ENCODE results near the gene KCNJ3.

KCNJ3 gene

DNA sequence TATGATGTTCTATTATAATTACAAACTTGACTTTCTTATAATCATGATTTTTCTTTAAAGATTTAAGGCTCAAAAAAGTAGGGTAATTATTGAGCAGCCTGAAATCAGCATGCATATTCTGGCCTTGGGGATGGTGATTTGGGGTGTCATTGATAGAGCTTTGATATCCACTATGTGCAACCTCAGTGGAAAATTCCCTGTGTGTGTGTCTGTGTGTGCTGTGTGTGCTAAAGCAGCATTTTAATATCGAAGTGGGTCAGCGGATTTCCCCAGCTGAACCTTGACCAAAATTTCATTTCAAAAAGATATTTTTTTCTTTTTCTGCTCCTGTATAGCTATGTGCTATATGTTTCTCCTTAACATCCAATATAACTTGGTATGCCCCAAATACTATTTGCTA, 11.6 kb downstream of the KCNJ3 start:
- Histone ChIP-seq H3K4ac (ENCODE audit: low read length) (no peak overlapping the region), H2AFZ (ENCODE audit: low read length) (no peak overlapping the region), H3K9me3 (replicated peaks in 1 of 2; ENCODE audit: control insufficient read depth in 2 of 2, insufficient read depth in 1 of 2, low read depth in 1 of 2, low read length in 2 of 2) (no peaks in the 10 kb centered on the region), H3K9ac (ENCODE audit: low read depth, low read length, poor library complexity) (no peak overlapping the region), H2BK120ac (ENCODE audit: low read depth, low read length) (no peak overlapping the region), H2BK12ac (ENCODE audit: low read length) (no peak overlapping the region), H3K18ac (ENCODE audit: low read length) (no peak overlapping the region), H3K79me1 (ENCODE audit: low read depth, low read length) (no peaks in the 10 kb centered on the region), H3K4me2 (ENCODE audit: insufficient read depth, low read length, poor library complexity, severe bottlenecking) (no peak overlapping the region), H3K4me1 (ENCODE audit: control insufficient read depth in 2 of 2, insufficient read depth in 1 of 2, low read depth in 1 of 2, low read length in 2 of 2) (peaks cover 0 to 3% of the 10 kb centered on the region in 2 donors), H3K27ac (replicated peaks; ENCODE audit: low read length) (no peak overlapping the region), H2BK15ac (ENCODE audit: low read length) (no peak overlapping the region), H3K23ac (ENCODE audit: low read depth, low read length, poor library complexity) (no peak overlapping the region), H2AK5ac (ENCODE audit: low read depth, low read length) (no peak overlapping the region), H4K91ac (ENCODE audit: low read depth, low read length, poor library complexity) (no peak overlapping the region), H3K36me3 (replicated peaks in 1 of 2; ENCODE audit: control insufficient read depth in 2 of 2, insufficient read depth in 2 of 2, low read length in 2 of 2) (no peaks in the 10 kb centered on the region), H3K27me3 (ENCODE audit: control insufficient read depth in 3 of 3, insufficient read depth in 3 of 3, low read depth in 1 of 3, low read length in 3 of 3) (no peaks in the 10 kb centered on the region), H2BK5ac (ENCODE audit: low read length) (no peak overlapping the region), H3K14ac (ENCODE audit: low read length) (no peak overlapping the region), H4K8ac (ENCODE audit: low read depth, low read length) (no peak overlapping the region), H3K4me3 (ENCODE audit: low read length in 2 of 2) (no peak overlapping the region)
- no CpG with 5 or more reads among the region's 2 CpGs for WGBS, 2 donors (ENCODE audit: extremely low coverage in 2 of 2, insufficient read length in 2 of 2, insufficient replicate concordance in 1 of 2)
- DNase-seq (ENCODE audit: low spot score), result no peak

DNA sequence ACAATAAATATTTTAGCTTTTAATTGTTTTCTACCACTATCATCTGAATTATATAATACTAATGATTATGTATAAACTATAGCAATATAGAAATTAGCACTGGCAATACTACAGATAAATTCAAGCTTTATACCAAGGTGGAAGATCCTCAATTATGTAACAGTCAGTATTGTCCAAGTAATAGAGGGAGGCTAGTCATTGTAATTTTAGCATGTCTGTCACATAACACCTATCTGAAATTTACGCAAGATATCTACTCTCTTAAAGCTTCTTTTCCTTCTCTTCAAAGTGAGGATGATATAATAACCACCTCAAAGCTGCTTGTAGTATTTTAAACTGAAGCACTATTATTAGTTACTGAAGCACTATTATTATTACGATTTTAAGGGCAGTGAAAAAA, 12.2 kb downstream of the KCNJ3 start:
- H3K9ac ChIP-seq (ENCODE audit: low read depth, low read length, poor library complexity), result no peak overlapping the region
- H4K91ac ChIP-seq (ENCODE audit: low read depth, low read length, poor library complexity), result no peak overlapping the region
- H3K27ac ChIP-seq (replicated peaks; ENCODE audit: low read length), result no peak overlapping the region
- H3K79me1 ChIP-seq (ENCODE audit: low read depth, low read length), result no peaks in the 10 kb centered on the region
- no peak overlapping the region for H4K8ac ChIP-seq (ENCODE audit: low read depth, low read length)
- H3K36me3 ChIP-seq (replicated peaks in 1 of 2; ENCODE audit: control insufficient read depth in 2 of 2, insufficient read depth in 2 of 2, low read length in 2 of 2), result no peaks in the 10 kb centered on the region
- no peak overlapping the region for H2BK120ac ChIP-seq (ENCODE audit: low read depth, low read length)
- peaks cover 0 to 3% of the 10 kb centered on the region in 2 donors for H3K4me1 ChIP-seq (ENCODE audit: control insufficient read depth in 2 of 2, insufficient read depth in 1 of 2, low read depth in 1 of 2, low read length in 2 of 2)
- WGBS, 2 donors (ENCODE audit: extremely low coverage in 2 of 2, insufficient read length in 2 of 2, insufficient replicate concordance in 1 of 2), result no CpG with 5 or more reads among the region's 2 CpGs
- H3K4ac ChIP-seq (ENCODE audit: low read length), result no peak overlapping the region
- H2BK5ac ChIP-seq (ENCODE audit: low read length), result no peak overlapping the region
- no peak overlapping the region for H2BK12ac ChIP-seq (ENCODE audit: low read length)
- H3K9me3 ChIP-seq (replicated peaks in 1 of 2; ENCODE audit: control insufficient read depth in 2 of 2, insufficient read depth in 1 of 2, low read depth in 1 of 2, low read length in 2 of 2), result no peaks in the 10 kb centered on the region
- no peaks in the 10 kb centered on the region for H3K27me3 ChIP-seq (ENCODE audit: control insufficient read depth in 3 of 3, insufficient read depth in 3 of 3, low read depth in 1 of 3, low read length in 3 of 3)
- H3K18ac ChIP-seq (ENCODE audit: low read length), result no peak overlapping the region
- H3K4me3 ChIP-seq (ENCODE audit: low read length in 2 of 2), result no peak overlapping the region
- no peak overlapping the region for H3K4me2 ChIP-seq (ENCODE audit: insufficient read depth, low read length, poor library complexity, severe bottlenecking)
- no peak overlapping the region for H2AK5ac ChIP-seq (ENCODE audit: low read depth, low read length)
- no peak for DNase-seq (ENCODE audit: low spot score)
- H2BK15ac ChIP-seq (ENCODE audit: low read length), result no peak overlapping the region
- no peak overlapping the region for H2AFZ ChIP-seq (ENCODE audit: low read length)
- no peak overlapping the region for H3K23ac ChIP-seq (ENCODE audit: low read depth, low read length, poor library complexity)
- H3K14ac ChIP-seq (ENCODE audit: low read length), result no peak overlapping the region

- no peak overlapping the region for H2BK120ac ChIP-seq (ENCODE audit: low read depth, low read length)
- no peak overlapping the region for H2BK5ac ChIP-seq (ENCODE audit: low read length)
- H3K9me3 ChIP-seq (replicated peaks in 1 of 2; ENCODE audit: control insufficient read depth in 2 of 2, insufficient read depth in 1 of 2, low read depth in 1 of 2, low read length in 2 of 2), result no peaks in the 10 kb centered on the region
- H3K4me2 ChIP-seq (ENCODE audit: insufficient read depth, low read length, poor library complexity, severe bottlenecking), result no peak overlapping the region
- H3K27me3 ChIP-seq (ENCODE audit: control insufficient read depth in 3 of 3, insufficient read depth in 3 of 3, low read depth in 1 of 3, low read length in 3 of 3), result no peaks in the 10 kb centered on the region
- no peak overlapping the region for H3K18ac ChIP-seq (ENCODE audit: low read length)
- no peak overlapping the region for H3K4me3 ChIP-seq (ENCODE audit: low read length in 2 of 2)
- H3K9ac ChIP-seq (ENCODE audit: low read depth, low read length, poor library complexity), result no peak overlapping the region
- no peaks in the 10 kb centered on the region for H3K79me1 ChIP-seq (ENCODE audit: low read depth, low read length)
- H2BK12ac ChIP-seq (ENCODE audit: low read length), result no peak overlapping the region
- no peak overlapping the region for H2AK5ac ChIP-seq (ENCODE audit: low read depth, low read length)
- peaks cover 0 to 3% of the 10 kb centered on the region in 2 donors for H3K4me1 ChIP-seq (ENCODE audit: control insufficient read depth in 2 of 2, insufficient read depth in 1 of 2, low read depth in 1 of 2, low read length in 2 of 2)
- H3K23ac ChIP-seq (ENCODE audit: low read depth, low read length, poor library complexity), result no peak overlapping the region
- no peak overlapping the region for H3K14ac ChIP-seq (ENCODE audit: low read length)
- H3K36me3 ChIP-seq (replicated peaks in 1 of 2; ENCODE audit: control insufficient read depth in 2 of 2, insufficient read depth in 2 of 2, low read length in 2 of 2), result no peaks in the 10 kb centered on the region
- no peak overlapping the region for H4K91ac ChIP-seq (ENCODE audit: low read depth, low read length, poor library complexity)
- no peak overlapping the region for H2AFZ ChIP-seq (ENCODE audit: low read length)
- H2BK15ac ChIP-seq (ENCODE audit: low read length), result no peak overlapping the region
- DNase-seq (ENCODE audit: low spot score), result no peak
- H3K27ac ChIP-seq (replicated peaks; ENCODE audit: low read length), result peak overlapping the region; percentile 80
- H3K4ac ChIP-seq (ENCODE audit: low read length), result no peak overlapping the region
- no peak overlapping the region for H4K8ac ChIP-seq (ENCODE audit: low read depth, low read length)
Observed at GRCh38 chr2:154713675-154714074, 15.2 kb downstream of the KCNJ3 start.

DNA sequence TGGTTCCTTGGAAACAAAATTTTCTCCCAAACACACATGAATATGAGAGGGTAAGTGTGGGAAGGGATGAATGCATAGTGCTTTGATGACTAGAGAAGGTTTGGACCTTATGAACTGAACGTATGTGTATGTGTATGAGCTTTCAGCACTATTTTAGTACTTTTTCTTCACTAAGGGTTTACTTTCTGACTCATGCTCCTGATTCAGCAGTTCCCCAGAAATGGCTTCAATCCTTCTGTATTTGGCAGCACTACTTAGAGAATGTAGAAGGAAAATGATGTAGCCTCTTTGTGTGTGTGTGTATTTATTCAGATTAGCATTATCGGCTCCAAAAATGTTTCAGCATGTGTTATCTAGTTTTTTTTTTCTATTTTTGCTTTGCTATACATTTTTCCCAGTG, 22.2 kb downstream of the KCNJ3 start:
- H3K36me3 ChIP-seq (replicated peaks in 1 of 2; ENCODE audit: control insufficient read depth in 2 of 2, insufficient read depth in 2 of 2, low read length in 2 of 2), result no peaks in the 10 kb centered on the region
- no CpG with 5 or more reads among the region's 2 CpGs for WGBS, 2 donors (ENCODE audit: extremely low coverage in 2 of 2, insufficient read length in 2 of 2, insufficient replicate concordance in 1 of 2)
- no peak overlapping the region for H2BK15ac ChIP-seq (ENCODE audit: low read length)
- no peak overlapping the region for H3K23ac ChIP-seq (ENCODE audit: low read depth, low read length, poor library complexity)
- no peak overlapping the region for H3K4me2 ChIP-seq (ENCODE audit: insufficient read depth, low read length, poor library complexity, severe bottlenecking)
- no peaks in the 10 kb centered on the region for H3K9me3 ChIP-seq (replicated peaks in 1 of 2; ENCODE audit: control insufficient read depth in 2 of 2, insufficient read depth in 1 of 2, low read depth in 1 of 2, low read length in 2 of 2)
- no peak overlapping the region for H3K4me3 ChIP-seq (ENCODE audit: low read length in 2 of 2)
- no peak overlapping the region for H2AFZ ChIP-seq (ENCODE audit: low read length)
- H2AK5ac ChIP-seq (ENCODE audit: low read depth, low read length), result no peak overlapping the region
- no peak overlapping the region for H3K14ac ChIP-seq (ENCODE audit: low read length)
- H2BK120ac ChIP-seq (ENCODE audit: low read depth, low read length), result no peak overlapping the region
- no peak overlapping the region for H3K18ac ChIP-seq (ENCODE audit: low read length)
- no peak overlapping the region for H2BK5ac ChIP-seq (ENCODE audit: low read length)
- no peak overlapping the region for H3K4ac ChIP-seq (ENCODE audit: low read length)
- H3K27me3 ChIP-seq (ENCODE audit: control insufficient read depth in 3 of 3, insufficient read depth in 3 of 3, low read depth in 1 of 3, low read length in 3 of 3), result no peaks in the 10 kb centered on the region
- H3K27ac ChIP-seq (replicated peaks; ENCODE audit: low read length), result no peak overlapping the region
- H4K91ac ChIP-seq (ENCODE audit: low read depth, low read length, poor library complexity), result no peak overlapping the region
- H3K79me1 ChIP-seq (ENCODE audit: low read depth, low read length), result no peaks in the 10 kb centered on the region
- H3K4me1 ChIP-seq (ENCODE audit: control insufficient read depth in 2 of 2, insufficient read depth in 1 of 2, low read depth in 1 of 2, low read length in 2 of 2), result no peaks in the 10 kb centered on the region
- H2BK12ac ChIP-seq (ENCODE audit: low read length), result no peak overlapping the region
- no peak for DNase-seq (ENCODE audit: low spot score)
- H4K8ac ChIP-seq (ENCODE audit: low read depth, low read length), result no peak overlapping the region
- H3K9ac ChIP-seq (ENCODE audit: low read depth, low read length, poor library complexity), result no peak overlapping the region

Data from neuronal stem cell (in vitro differentiated cells).